BJ (cell line): ENCODE measurements around the gene DNAH10. TPM values are rescaled to one million over a fixed set of nuclear protein-coding genes. Genes with fewer than 3 reads are reported as not detected.

Experiments
- CTCF ChIA-PET: fragments of 350-600 bp; formaldehyde crosslinking; extraction: SDS; loops from one replicate; lab custom pipeline; 2021; ENCODE audit warnings: antibody characterized with exemption, inconsistent platforms; lab: Yijun Ruan, JAX
- POLR2A ChIA-PET: fragments of 300-600 bp; sonication (Branson Sonifier 250); formaldehyde crosslinking; extraction: SDS; loops from one replicate; lab custom pipeline; 2021; ENCODE audit warnings: antibody characterized with exemption; lab: Charles Lee
- DNase-seq: peaks from one replicate; pipeline ENCODE4 v3.0.0-alpha.2; 2011; ENCODE audit warnings: low read depth
- H3K27me3 ChIP-seq: 2 replicates; pipeline ENCODE4 v1.6.0; 2011; ENCODE audit warnings: low read length; ENCODE audit not compliant: control insufficient read depth, insufficient read depth
- H3K36me3 ChIP-seq: 2 replicates; pipeline ENCODE4 v1.5.1; 2011; ENCODE audit warnings: low read length; ENCODE audit not compliant: control insufficient read depth, insufficient read depth
- H3K4me3 ChIP-seq: 2 replicates; pipeline ENCODE4 v1.5.1; 2011; ENCODE audit warnings: low read depth, mild to moderate bottlenecking, control low read depth, low read length
- CTCF ChIP-seq: IDR thresholded peaks from 2 replicates; pipeline ENCODE4 v1.5.1; 2011; ENCODE audit warnings: low read depth, mild to moderate bottlenecking, control low read depth, inconsistent platforms, low read length, moderate library complexity; ENCODE audit not compliant: insufficient read depth
- polyA plus RNA-seq: library from polyadenylated mRNA; depleted of rRNA; stranded (reverse); fragments of >200 nt; gene quantifications from 2 replicates; pipeline ENCODE4 v1.2.3, GENCODE V29; 2011

Gene DNAH10
- polyA plus RNA-seq, 1 experiment = 0.61 TPM

- H3K4me3 ChIP-seq = no peak overlapping the region
- ChIA-PET POLR2A (no interaction called here), CTCF (no interaction called here)
- H3K27me3 ChIP-seq = no peaks in the 10 kb centered on the region
- no peak for DNase-seq
- no peak for TF ChIP-seq CTCF
- no peaks in the 10 kb centered on the region for H3K36me3 ChIP-seq
Measured at GRCh38 chr12:123917337-123917850, 155.3 kb downstream of the DNAH10 start.

GRCh38 chr12:123919980-123920360, 157.9 kb downstream of the DNAH10 start:
- POLR2A ChIA-PET = no interaction called here
- no peak for DNase-seq
- H3K36me3 ChIP-seq = no peaks in the 10 kb centered on the region
- TF ChIP-seq CTCF = no peak
- H3K4me3 ChIP-seq = no peak overlapping the region
- no peaks in the 10 kb centered on the region for H3K27me3 ChIP-seq
- CTCF ChIA-PET = no interaction called here

- POLR2A ChIA-PET = no interaction called here
- TF ChIP-seq CTCF = no peak
- CTCF ChIA-PET = no interaction called here
Measured at GRCh38 chr12:123923038-123923437, 160.9 kb downstream of the DNAH10 start.

GRCh38 chr12:123923927-123924326, 161.8 kb downstream of the DNAH10 start:
- TF ChIP-seq CTCF = no peak
- no peaks in the 10 kb centered on the region for H3K27me3 ChIP-seq
- ChIA-PET POLR2A (no interaction called here), CTCF (no interaction called here)
- no peaks in the 10 kb centered on the region for H3K36me3 ChIP-seq
- no peak overlapping the region for H3K4me3 ChIP-seq
- DNase-seq = no peak

More at GRCh38 chr12:123923038-123923437, 160.9 kb downstream of the DNAH10 start:
- DNase-seq = no peak
- H3K4me3 ChIP-seq = no peak overlapping the region
- no peaks in the 10 kb centered on the region for H3K36me3 ChIP-seq
- H3K27me3 ChIP-seq = no peaks in the 10 kb centered on the region

GRCh38 chr12:123924539-123924938, 162.4 kb downstream of the DNAH10 start:
- DNase-seq = no peak
- POLR2A ChIA-PET = no interaction called here
- Histone ChIP-seq H3K27me3 (no peaks in the 10 kb centered on the region), H3K4me3 (no peak overlapping the region), H3K36me3 (no peaks in the 10 kb centered on the region)
- TF ChIP-seq CTCF = no peak
- CTCF ChIA-PET = no interaction called here
